Bronchial epithelial cell (primary cell): ENCODE measurements around the gene IL24. TPM values are rescaled to one million over a fixed set of nuclear protein-coding genes. Genes with fewer than 3 reads are reported as not detected.

ENCODE experiments used
- DNase-seq: peaks from one replicate; pipeline ENCODE4 v3.0.0-alpha.2; 2010; ENCODE audit warnings: low read depth
- FAIRE-seq: peaks from 2 replicates; lab custom pipeline; 2011; peaks lifted over from hg19 to GRCh38; lab: Jason Lieb, UNC
- H3K27me3 ChIP-seq: 2 replicates; pipeline ENCODE4 v1.5.1; 2011; ENCODE audit warnings: low read length; ENCODE audit not compliant: control insufficient read depth, insufficient read depth
- H3K36me3 ChIP-seq: 2 replicates; pipeline ENCODE4 v1.5.1; 2011; ENCODE audit warnings: low read length; ENCODE audit not compliant: control insufficient read depth, insufficient read depth
- H3K4me3 ChIP-seq: 2 replicates; pipeline ENCODE4 v1.5.1; 2011; ENCODE audit warnings: mild to moderate bottlenecking, low read depth, low read length, control low read depth
- CTCF ChIP-seq: IDR thresholded peaks from 2 replicates; pipeline ENCODE4 v1.5.1; 2011; ENCODE audit warnings: mild to moderate bottlenecking, moderate library complexity, low read length, control low read depth, inconsistent platforms; ENCODE audit not compliant: insufficient read depth, severe bottlenecking
- total RNA-seq: library from RNA; depleted of rRNA; stranded (reverse); fragments of >200 nt; gene quantifications from 2 replicates; pipeline ENCODE4 v1.2.1, GENCODE V29; 2014

IL24 gene
- total RNA-seq, 1 donor from 2014 or later, result 0.26 TPM

GRCh38 chr1:206863266-206863665, 34.0 kb upstream of the IL24 start:
- Histone ChIP-seq H3K4me3 (no peak overlapping the region), H3K27me3 (no peaks in the 10 kb centered on the region), H3K36me3 (no peaks in the 10 kb centered on the region)
- TF ChIP-seq CTCF, result no peak
- DNase-seq, result peak; percentile 35
- no peak for FAIRE-seq

- Histone ChIP-seq H3K36me3 (no peaks in the 10 kb centered on the region), H3K27me3 (no peaks in the 10 kb centered on the region), H3K4me3 (no peak within 1 kb of the TSS)
- FAIRE-seq (peak; percentile 84), DNase-seq (peak; percentile 93)
- TF ChIP-seq CTCF, result peak; percentile 99
Observed at GRCh38 chr1:206864939-206865671, 32.1 kb upstream of the IL24 start, which contains the start of gene IL20. Gene IL20, plus strand, starts transcription at chr1:206865623. Its CDS starts 230 bp downstream, at chr1:206865853.

- DNase-seq (peak; percentile 46), FAIRE-seq (no peak)
- Histone ChIP-seq H3K27me3 (no peaks in the 10 kb centered on the region), H3K4me3 (no peak overlapping the region), H3K36me3 (no peaks in the 10 kb centered on the region)
- no peak for TF ChIP-seq CTCF
Observed at GRCh38 chr1:206866062-206866461, 31.2 kb upstream of the IL24 start.

- H3K36me3 ChIP-seq, result no peaks in the 10 kb centered on the region
- TF ChIP-seq CTCF, result no peak
- no peaks in the 10 kb centered on the region for H3K27me3 ChIP-seq
- no peak overlapping the region for H3K4me3 ChIP-seq
- FAIRE-seq (no peak), DNase-seq (peak; percentile 89)
Observed at GRCh38 chr1:206867239-206867638, 30.0 kb upstream of the IL24 start.

- FAIRE-seq, result no peak
- no peak for TF ChIP-seq CTCF
- H3K4me3 ChIP-seq, result no peak overlapping the region
- H3K27me3 ChIP-seq, result no peaks in the 10 kb centered on the region
- DNase-seq, result peak; percentile 73
- no peaks in the 10 kb centered on the region for H3K36me3 ChIP-seq
Observed at GRCh38 chr1:206867716-206868115, 29.5 kb upstream of the IL24 start.
